ENCODE results near the gene SLC35B2.

Gene SLC35B2

DNA sequence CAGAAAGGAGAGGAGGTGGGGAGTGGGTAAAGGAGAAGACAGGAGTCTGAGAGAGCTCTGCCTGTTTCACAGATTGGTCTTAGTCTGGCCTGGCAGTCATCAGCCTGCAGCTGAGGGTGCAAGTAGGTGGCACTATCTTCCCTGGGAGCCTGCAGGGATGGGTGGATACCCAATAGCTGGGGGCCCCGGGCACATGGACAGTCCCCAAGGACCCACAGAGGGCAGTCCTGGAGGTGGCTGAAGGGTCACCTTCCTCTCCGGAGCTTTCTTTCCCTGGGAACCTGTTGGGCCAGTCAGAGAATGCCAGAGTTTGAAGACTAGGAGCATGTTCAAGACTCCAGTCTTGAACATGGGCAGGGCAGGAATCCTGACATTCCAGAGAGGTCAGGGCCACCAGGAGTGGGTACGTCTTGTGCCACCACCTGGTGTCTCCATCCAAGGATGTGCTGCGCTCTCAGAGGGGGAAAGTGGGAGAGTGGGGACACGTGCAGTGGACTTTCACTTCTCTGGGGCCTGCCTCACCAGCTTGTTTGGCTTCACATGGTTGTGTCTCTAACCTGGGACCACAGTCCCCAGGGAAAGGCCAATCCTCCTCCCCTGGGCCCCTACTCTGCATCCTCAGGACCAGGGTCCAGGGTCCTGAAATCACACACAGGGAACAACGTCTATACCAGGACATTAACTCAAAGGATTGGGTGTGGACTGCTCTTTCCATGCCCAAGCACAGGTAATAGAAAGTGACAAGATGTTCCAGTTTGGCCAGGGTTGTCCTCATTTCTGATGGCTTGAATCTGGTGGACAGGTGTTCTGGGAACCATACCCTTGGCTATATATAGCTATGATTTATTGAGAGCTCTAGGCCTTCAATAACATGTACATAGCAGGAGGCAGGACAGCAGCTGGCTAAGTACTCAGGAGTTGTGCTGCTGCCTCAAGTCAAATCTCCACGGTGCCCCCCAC, 37.8 kb upstream of the SLC35B2 start:
- Mint-ChIP-seq H3K27ac (no peak overlapping the region), H3K27me3 (peaks cover 65% of the 10 kb centered on the region), H3K4me1 (ENCODE audit: low read depth) (peaks cover 3% of the 10 kb centered on the region), H3K9me3 (no peaks in the 10 kb centered on the region), H3K36me3 (ENCODE audit: low read depth) (peaks cover 1% of the 10 kb centered on the region), H3K4me3 (no peak overlapping the region)

GRCh38 chr6:44292661-44293365, 35.5 kb upstream of the SLC35B2 start:
- no peak overlapping the region for H3K4me3 Mint-ChIP-seq
- no peaks in the 10 kb centered on the region for H3K9me3 Mint-ChIP-seq
- H3K36me3 Mint-ChIP-seq (ENCODE audit: low read depth), result no peaks in the 10 kb centered on the region
- peaks cover 1% of the 10 kb centered on the region for H3K4me1 Mint-ChIP-seq (ENCODE audit: low read depth)
- H3K27ac Mint-ChIP-seq, result no peak overlapping the region
- peaks cover 74% of the 10 kb centered on the region for H3K27me3 Mint-ChIP-seq

GRCh38 chr6:44291841-44292240, 34.5 kb upstream of the SLC35B2 start:
- H3K27ac Mint-ChIP-seq, result no peak overlapping the region
- H3K4me1 Mint-ChIP-seq (ENCODE audit: low read depth), result no peaks in the 10 kb centered on the region
- H3K36me3 Mint-ChIP-seq (ENCODE audit: low read depth), result no peaks in the 10 kb centered on the region
- no peak overlapping the region for H3K4me3 Mint-ChIP-seq
- no peaks in the 10 kb centered on the region for H3K9me3 Mint-ChIP-seq
- peaks cover 79% of the 10 kb centered on the region for H3K27me3 Mint-ChIP-seq

- Mint-ChIP-seq H3K27me3 (peaks cover 62% of the 10 kb centered on the region), H3K36me3 (ENCODE audit: low read depth) (no peaks in the 10 kb centered on the region), H3K9me3 (no peaks in the 10 kb centered on the region), H3K4me3 (no peak overlapping the region), H3K4me1 (ENCODE audit: low read depth) (no peaks in the 10 kb centered on the region), H3K27ac (no peak overlapping the region)
These were observed 32.5 kb upstream of the SLC35B2 start for GRCh38 chr6:44289726-44290260.

- Mint-ChIP-seq H3K4me1 (ENCODE audit: low read depth) (no peaks in the 10 kb centered on the region), H3K36me3 (ENCODE audit: low read depth) (no peaks in the 10 kb centered on the region), H3K27ac (no peak overlapping the region), H3K4me3 (no peak overlapping the region), H3K27me3 (peaks cover 50% of the 10 kb centered on the region), H3K9me3 (no peaks in the 10 kb centered on the region)
These were observed 29.4 kb upstream of the SLC35B2 start for GRCh38 chr6:44286747-44287146.

DNA sequence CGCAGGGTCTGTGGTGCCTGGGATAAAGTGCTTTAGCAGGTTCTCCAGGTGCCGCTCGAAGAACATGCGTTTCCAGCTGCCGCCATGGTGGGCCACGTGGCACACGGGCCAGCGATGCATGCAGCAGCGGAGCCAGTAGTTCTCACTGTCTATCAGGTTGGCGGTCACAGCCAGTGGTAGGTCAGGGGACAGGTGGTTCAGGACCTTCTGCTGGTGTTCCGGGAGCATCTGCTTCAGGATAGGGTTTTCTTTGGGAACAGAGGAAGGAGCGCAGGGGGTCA, 28.9 kb upstream of the SLC35B2 start:
- Mint-ChIP-seq H3K9me3 (no peaks in the 10 kb centered on the region), H3K4me1 (ENCODE audit: low read depth) (no peaks in the 10 kb centered on the region), H3K36me3 (ENCODE audit: low read depth) (no peaks in the 10 kb centered on the region), H3K27me3 (peaks cover 46% of the 10 kb centered on the region), H3K4me3 (no peak overlapping the region), H3K27ac (no peak overlapping the region)

GRCh38 chr6:44285552-44286284, 28.4 kb upstream of the SLC35B2 start:
- Mint-ChIP-seq H3K27me3 (peaks cover 41% of the 10 kb centered on the region), H3K4me3 (no peak overlapping the region), H3K36me3 (ENCODE audit: low read depth) (no peaks in the 10 kb centered on the region), H3K9me3 (no peaks in the 10 kb centered on the region), H3K27ac (no peak overlapping the region), H3K4me1 (ENCODE audit: low read depth) (no peaks in the 10 kb centered on the region)

DNA sequence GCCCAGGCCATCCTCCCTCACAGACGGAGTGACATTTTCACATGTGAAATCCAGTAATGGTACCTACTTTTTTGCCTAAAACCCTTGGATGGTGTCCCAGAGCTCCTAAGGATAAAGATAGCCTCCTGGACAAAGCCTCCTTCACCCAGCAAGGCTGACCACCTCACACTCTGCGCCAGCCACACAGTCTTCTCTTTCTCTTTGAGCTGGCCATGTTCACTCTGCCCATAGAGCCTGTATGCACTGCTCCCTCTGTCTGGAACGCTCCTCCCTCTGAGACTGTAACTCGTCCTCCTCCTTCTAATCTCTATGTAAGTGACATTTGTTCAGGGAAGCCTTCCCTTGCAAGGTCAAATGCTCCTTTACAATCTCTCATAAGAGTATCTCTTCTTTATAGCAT, 27.5 kb upstream of the SLC35B2 start:
- Mint-ChIP-seq H3K36me3 (ENCODE audit: low read depth) (no peaks in the 10 kb centered on the region), H3K4me1 (ENCODE audit: low read depth) (no peaks in the 10 kb centered on the region), H3K27me3 (peaks cover 35% of the 10 kb centered on the region), H3K4me3 (no peak overlapping the region), H3K27ac (no peak overlapping the region), H3K9me3 (no peaks in the 10 kb centered on the region)

DNA sequence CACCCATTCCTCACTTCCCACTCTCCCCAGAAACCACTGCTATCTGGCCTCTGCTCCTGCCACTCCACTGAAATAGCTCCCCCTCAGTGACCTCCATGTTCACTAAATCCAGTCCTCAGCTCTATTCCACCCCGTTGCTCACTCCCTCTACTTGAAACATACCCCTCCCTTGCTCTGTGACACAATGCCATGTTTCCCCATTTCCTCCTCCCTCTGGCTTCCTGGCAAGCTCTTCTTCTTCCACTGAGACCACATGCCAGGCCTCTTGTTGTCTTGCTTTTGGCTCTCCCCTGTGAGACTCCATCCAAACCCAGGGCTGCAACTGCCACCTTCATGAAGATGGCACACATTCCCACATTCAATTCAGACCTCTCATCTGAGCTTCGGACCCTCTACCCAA, 26.8 kb upstream of the SLC35B2 start:
- no peak overlapping the region for H3K4me3 Mint-ChIP-seq
- H3K9me3 Mint-ChIP-seq, result no peaks in the 10 kb centered on the region
- no peaks in the 10 kb centered on the region for H3K36me3 Mint-ChIP-seq (ENCODE audit: low read depth)
- H3K4me1 Mint-ChIP-seq (ENCODE audit: low read depth), result no peaks in the 10 kb centered on the region
- peaks cover 35% of the 10 kb centered on the region for H3K27me3 Mint-ChIP-seq
- no peak overlapping the region for H3K27ac Mint-ChIP-seq

GRCh38 chr6:44278774-44279697, 21.7 kb upstream of the SLC35B2 start:
- Mint-ChIP-seq H3K27ac (no peak overlapping the region), H3K4me3 (no peak overlapping the region), H3K4me1 (ENCODE audit: low read depth) (peaks cover 4% of the 10 kb centered on the region), H3K36me3 (ENCODE audit: low read depth) (no peaks in the 10 kb centered on the region), H3K27me3 (peaks cover 34% of the 10 kb centered on the region), H3K9me3 (no peaks in the 10 kb centered on the region)

DNA sequence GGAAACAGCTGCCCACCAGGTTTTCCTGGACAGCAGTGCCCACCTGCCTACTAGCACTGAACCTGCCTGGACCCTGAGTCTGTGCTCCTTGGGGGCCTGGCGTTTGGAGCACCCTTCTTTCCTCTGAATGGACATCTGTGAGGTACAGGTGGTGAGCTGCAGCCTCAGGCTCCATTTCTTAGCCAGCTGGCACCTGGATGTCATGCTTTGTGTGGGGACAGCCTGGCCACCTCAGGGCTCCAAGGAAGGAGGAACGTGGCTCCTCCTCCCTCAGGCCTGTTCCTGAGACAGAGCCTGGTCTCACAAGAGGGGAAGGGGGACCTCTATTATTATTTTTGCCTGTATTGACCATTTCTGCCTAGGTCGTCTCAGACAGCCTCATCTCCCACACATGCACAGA, 21.0 kb upstream of the SLC35B2 start:
- Mint-ChIP-seq H3K4me3 (no peak overlapping the region), H3K27me3 (peaks cover 37% of the 10 kb centered on the region), H3K4me1 (ENCODE audit: low read depth) (peaks cover 4% of the 10 kb centered on the region), H3K27ac (no peak overlapping the region), H3K36me3 (ENCODE audit: low read depth) (no peaks in the 10 kb centered on the region), H3K9me3 (no peaks in the 10 kb centered on the region)

DNA sequence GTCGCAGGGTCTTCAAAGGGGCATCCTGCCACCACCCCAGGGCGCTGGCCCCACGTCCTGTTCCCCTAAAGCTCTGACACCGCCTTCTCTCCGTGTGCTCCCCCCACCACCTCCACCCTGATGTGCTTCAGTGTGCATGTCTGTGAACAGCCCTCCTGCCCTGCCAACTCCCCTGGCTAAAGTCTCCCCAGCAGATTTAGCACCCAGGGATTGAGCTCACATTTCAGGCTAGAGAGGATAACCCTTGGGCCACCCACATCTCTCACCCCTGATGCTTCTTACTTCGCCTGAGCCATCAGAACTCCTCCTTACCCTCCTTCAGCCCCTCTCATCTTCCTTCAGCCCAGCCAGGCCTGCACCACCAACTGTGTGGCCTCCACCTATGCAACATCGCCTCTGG, 20.4 kb upstream of the SLC35B2 start:
- H3K4me1 Mint-ChIP-seq (ENCODE audit: low read depth), result peaks cover 4% of the 10 kb centered on the region
- H3K27me3 Mint-ChIP-seq, result peaks cover 42% of the 10 kb centered on the region
- H3K9me3 Mint-ChIP-seq, result no peaks in the 10 kb centered on the region
- H3K27ac Mint-ChIP-seq, result no peak overlapping the region
- H3K36me3 Mint-ChIP-seq (ENCODE audit: low read depth), result no peaks in the 10 kb centered on the region
- H3K4me3 Mint-ChIP-seq, result no peak overlapping the region

DNA sequence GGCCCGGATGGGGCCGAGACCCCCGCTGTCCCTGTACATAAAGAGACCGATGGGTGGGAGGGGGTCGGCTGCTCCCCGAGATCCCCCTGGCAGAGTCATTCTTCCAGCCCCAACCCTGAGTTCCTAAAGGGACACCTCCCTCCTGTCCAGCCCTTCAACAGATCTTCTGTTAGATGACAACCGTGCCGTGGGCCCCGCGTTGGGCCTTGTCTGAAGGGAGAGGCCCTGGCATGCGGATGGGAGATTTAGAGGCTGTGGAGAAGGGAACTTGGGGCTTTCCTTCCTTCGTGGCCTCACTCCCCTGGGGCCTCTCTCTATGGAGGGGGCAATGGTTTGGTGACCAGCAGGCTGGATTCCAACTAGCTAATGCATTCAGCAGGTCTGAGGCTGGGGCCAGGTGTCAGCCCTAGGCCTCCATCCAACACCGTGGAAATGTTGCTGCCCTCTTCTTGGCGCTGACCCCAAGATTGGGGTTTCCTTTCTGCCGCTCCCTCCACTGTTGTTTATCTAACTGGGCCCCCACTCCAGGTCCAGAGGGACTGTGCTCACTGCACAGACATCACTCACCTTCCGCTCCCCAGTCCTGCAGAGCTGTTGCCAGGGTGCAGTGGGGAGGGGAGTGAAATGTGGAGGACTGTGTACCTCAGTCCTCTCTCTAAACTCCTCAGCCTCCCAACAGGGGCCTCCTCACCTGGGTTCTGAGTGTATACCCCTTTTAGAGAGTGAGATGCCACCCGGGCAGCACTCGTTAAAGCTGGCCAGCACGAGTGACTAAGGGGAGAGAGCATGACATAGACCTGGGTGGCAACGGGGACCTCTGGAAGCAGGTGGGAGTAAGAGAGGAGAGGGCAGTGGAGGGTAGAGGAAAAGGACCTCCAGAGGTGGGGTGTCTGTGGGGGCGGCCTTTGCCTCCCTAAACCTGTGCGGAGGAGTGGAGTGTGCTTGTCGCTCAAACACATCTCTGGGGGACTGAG, 19.6 kb upstream of the SLC35B2 start:
- Mint-ChIP-seq H3K9me3 (no peaks in the 10 kb centered on the region), H3K27ac (peak overlapping the region; percentile 23), H3K36me3 (ENCODE audit: low read depth) (no peaks in the 10 kb centered on the region), H3K4me1 (ENCODE audit: low read depth) (peaks cover 4% of the 10 kb centered on the region), H3K27me3 (peaks cover 50% of the 10 kb centered on the region), H3K4me3 (no peak overlapping the region)
